HG02642 (cell line): ENCODE measurements around the gene DIAPH1.

ENCODE experiments used
- ATAC-seq: cut with Tn5 transposase; IDR thresholded peaks from one replicate; pipeline ENCODE4 v1.9.1; 2021; ENCODE audit warnings: mild to moderate bottlenecking; ENCODE audit not compliant: unreplicated experiment, poor library complexity

The DIAPH1 gene

DNA sequence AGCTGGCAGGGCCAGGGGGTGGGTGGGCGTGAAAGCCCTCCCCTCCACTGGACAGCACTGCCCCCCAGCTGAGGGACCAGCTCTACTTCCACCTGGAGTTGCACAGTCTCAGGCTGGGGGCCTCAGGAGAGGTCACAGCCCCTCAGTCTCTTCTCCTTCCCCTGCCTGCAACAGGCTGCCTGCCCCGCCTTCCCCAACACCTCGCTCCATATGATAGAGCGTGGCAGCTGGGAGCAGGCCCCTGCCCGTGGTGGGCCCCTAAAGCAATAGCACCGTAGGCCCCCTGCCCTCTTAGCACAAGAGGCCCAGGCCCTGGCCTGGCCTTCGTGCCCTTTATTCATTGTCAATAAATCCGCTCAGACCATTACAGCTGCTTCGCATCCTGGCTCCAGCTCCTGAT is 21.9 kb upstream of the DIAPH1 start:
- ATAC-seq: no peak

DNA sequence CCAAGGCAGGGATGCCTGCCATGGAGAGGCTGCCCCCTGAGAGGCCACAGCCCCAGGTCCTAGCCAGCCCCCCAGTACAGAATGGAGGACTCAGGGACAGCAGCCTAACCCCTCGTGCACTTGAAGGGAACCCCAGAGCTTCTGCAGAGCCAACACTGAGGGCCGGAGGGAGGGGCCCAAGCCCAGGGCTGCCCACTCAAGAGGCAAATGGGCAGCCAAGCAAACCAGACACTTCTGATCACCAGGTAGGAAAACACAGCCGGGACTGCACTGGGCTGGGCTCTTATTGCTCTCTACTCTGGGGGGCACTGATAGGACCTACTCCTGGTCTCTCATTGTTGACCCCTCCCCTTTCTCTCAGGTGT is 21.2 kb upstream of the DIAPH1 start:
- ATAC-seq: no peak

DNA sequence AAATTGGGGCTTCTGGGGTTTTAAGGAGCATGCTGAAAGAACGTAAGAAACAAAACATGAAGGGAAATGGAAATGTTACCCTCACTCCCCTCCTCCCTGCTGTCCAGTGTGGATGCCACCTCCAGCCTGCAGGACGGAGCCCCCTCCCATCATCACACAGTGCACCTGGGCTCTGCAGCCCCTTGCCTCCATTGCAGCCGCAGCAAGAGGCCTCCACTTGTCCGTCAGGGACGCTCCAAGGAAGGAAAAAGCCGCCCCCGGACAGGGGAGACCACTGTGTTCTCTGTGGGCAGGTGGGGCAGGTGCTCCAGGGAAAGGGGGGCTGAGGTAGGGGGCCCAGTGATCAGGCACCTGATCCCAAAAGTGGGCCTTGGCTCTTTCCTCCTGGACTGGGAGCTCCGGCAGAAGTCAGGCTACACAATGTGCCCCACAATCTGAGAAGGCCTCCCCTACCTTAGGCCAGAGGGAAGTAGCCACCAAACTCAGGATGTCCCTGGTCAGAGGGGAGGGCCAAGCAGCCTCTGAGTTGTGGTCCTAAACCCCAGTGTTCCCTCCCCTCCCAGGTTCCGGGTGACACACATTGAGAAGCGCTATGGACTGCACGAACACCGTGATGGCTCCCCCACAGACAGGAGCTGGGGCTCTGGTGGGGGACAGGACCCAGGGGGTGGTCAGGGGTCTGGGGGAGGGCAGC is 20.7 kb upstream of the DIAPH1 start:
- ATAC-seq: no peak

DNA sequence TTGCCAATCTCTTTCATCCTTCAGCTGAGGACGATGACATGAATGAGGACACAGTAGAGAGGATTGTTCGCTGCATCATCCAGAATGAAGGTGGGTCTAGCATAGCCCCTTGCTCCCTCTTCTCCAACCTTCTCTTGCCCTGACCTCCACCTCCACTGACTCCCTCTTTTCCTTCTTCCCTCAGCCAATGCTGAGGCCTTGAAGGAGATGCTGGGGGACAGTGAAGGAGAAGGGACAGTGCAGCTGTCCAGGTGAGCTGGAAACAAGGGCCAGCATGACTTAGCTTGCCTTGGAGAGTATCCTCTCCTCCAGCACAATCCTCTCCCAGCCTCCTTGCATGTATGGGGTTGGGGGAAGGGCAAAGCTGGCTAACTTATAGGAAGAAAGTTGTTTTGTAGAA is 20.0 kb upstream of the DIAPH1 start:
- ATAC-seq: no peak

DNA sequence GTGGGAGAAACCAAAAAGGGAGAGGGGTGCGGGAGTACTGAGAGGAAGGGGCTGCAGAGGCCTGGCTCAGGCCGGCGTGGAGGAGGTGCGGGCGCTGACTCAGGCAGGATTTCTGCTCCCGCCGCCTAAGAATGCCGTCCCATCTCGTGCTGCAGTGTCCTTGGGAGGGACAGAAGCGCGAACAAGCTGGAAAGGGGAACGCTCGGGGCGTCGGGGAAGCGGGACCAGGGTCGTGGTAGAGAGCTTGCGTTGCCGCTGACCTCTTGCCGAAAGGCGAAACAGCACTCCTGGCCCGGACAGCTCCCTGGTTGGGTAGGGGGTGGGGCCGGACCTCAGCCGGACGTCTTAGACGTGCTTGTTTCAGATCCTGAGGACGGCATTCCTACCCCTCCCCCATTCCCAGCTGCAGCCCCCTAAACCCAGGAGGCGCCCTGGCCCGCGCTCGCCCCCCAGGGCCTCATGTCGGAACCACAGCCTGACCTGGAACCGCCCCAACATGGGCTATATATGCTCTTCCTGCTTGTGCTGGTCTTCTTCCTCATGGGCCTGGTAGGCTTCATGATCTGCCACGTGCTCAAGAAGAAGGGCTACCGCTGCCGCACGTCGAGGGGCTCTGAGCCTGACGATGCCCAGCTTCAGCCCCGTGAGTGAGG is 19.1 kb upstream of the DIAPH1 start:
- peak; percentile 35 for ATAC-seq

DNA sequence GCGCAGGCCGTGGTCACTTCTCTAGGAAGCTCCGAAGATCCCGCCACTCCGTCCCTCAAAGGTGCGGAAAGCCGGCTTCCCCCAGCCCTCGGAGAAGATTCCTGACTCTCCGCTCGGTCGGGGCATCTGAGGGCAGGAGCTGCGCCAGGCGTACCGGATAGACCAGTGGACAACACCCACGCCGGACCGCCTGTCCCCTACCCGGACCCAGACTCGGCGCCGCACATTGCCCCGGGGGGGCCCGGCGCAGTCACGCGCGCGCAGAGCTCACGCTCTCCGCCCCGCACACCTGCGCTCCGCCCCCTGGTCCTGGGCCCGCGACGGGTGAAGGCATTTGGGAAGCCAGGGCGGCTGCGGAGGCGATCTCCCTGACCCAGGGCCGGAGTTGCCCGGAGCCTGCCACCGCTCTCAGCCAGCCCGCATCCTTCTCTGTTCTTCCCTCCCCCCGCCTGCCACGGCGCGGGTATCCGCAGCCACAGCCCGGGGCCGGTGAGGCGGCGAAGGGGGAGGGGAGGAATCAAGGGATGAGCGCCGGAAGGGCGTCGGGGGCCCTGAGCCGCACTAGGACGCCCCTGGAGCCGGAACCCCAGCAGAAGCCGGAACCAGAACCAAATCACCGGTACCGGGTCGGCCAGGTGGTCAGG is 18.4 kb upstream of the DIAPH1 start:
- ATAC-seq: peak; percentile 36

DNA sequence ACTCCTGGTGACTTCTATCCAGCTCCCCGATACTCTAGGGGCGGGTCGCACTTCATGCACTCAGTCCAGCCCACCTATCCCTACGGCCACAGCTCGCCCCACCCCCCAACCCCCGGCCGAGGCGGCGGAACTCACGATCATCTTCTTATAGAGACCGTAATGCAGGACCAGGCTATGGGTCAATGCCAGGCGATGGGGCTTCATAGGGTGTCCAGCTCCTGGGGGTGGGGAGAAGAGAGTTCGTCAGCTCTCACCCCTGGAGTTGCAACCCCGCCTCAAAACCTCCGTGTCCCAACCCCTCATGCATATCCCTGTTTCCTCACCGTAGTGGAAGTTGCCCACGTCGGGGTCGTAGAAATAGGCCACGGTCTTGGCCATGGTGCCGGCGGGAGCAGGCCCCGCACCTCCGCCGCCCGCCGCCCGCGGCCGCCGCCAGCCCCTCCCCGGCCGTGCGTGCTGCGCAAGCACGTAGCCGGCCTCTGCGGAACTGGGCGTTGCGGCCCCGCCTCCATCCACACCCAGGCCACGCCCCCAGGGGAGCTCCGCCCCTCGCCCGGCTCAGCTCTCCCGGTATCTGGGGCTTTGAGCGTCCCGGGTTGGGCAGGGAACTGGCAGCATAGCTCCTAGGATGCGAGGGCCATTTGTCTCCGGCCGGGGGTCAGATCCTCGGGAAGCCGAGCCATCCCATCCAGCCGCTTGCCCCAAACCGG is 17.8 kb upstream of the DIAPH1 start, which contains the start of the genes HDAC3 and RELL2:
Gene HDAC3, minus strand, starts transcription at position 437 of the 710 bp plus-strand sequence. Its CDS starts 59 bp downstream, at position 378.
Gene RELL2, plus strand, starts transcription at position 585 of the 710 bp plus-strand sequence. CDS start 1,229 bp downstream, outside the sequence.
- peak; percentile 79 for ATAC-seq

DNA sequence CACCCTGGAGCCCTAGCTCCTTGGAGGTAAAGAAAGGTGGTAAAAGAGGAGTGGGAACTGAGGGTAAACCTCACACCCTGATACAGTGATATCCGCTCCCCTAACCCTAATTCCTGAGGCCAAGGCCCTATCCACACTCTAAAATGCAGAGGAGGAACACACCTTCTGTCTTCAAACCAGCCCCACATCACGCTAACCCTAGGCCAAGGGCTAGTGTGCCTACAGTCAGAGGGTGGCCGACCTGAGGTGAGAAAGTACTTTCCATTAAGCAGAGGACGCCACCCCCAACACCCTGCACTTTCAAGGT is 17.3 kb upstream of the DIAPH1 start:
- no peak for ATAC-seq

DNA sequence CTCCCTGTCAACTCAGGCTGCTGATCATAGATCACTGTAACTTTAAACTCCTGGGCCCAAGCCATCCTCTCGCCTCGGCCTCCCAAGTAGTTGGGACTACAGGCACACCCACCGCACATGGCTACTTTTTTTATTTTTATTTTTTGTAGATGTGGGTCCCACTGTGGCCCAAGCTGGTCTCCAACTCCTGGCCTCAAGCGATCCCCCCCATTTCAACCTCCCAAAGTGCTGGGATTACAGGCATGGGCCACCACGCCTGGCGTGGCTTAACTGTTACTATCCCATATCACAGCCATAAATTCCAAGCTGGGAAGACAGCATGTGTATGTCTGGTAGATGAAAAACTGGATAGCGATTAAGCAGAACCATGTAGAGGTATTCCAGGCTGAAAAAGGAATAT is 16.8 kb upstream of the DIAPH1 start:
- no peak for ATAC-seq

DNA sequence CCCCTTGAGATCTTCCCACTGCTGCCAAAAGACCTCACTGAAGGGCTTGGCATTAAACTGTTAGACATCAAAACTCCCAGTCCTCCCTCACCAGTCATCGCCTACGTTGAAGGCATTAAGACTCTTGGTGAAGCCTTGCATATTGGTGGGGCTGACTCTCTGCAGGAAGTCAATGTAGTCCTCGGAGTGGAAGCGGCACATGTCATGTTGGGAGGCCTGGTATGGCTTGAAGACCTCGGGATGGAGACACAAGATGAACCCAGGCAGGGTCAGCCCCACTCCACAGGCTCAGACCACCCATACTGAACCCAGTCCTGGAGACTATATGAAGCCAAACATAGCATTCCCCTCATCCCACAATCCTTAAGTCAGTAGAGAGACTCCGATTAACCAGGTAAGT is 15.9 kb upstream of the DIAPH1 start:
- no peak for ATAC-seq

DNA sequence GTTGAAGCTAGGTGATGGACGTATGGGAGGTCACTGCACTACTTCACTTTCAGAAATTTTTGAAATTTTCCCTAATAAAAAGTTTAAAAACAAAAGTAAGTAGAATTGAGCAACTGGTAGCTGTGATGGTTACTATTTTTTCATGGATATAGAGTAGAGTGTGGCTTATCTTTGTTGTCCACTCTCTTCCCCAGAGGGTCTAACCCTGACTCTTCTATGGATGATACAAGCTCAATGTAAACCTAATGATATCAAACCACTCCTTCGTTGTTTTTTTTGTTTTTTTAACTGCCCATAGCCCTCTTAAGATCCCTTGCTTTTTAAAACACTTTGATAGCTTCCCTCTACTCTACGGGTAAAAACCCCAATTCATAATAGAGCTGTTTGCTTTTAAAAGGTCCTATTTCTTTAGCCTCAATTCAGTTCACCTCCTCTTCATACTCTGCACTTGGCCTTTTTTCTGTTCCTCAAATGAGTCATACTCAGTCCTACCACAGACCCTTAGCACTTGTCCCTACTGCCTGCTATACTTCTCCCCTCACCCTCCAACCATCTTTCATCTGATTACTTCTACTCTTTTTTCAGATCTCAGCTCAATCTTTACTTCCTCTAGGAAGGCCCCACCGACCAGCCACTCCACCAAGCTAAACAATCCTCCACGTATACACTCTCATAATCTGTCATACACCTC is 15.2 kb upstream of the DIAPH1 start:
- ATAC-seq: peak; percentile 51

DNA sequence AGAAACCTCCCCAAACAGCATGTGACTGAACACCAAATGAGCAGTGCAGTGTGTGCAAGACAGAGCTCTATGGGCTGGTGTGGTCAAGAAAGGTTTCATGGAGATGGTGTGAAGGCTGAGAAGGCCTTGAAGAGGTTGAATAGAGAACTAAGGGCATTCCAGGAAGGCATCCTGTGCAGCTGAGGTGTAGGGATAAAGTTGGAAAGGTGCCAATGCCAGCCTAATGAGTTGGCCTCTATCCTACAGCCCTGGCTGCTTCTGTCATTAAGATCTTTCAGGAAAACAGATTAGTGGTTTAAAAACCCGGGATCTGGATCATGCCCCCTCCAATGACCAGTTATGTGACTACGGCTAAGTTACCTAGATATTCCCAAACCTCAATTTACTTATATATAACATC is 13.8 kb upstream of the DIAPH1 start:
- ATAC-seq: no peak

DNA sequence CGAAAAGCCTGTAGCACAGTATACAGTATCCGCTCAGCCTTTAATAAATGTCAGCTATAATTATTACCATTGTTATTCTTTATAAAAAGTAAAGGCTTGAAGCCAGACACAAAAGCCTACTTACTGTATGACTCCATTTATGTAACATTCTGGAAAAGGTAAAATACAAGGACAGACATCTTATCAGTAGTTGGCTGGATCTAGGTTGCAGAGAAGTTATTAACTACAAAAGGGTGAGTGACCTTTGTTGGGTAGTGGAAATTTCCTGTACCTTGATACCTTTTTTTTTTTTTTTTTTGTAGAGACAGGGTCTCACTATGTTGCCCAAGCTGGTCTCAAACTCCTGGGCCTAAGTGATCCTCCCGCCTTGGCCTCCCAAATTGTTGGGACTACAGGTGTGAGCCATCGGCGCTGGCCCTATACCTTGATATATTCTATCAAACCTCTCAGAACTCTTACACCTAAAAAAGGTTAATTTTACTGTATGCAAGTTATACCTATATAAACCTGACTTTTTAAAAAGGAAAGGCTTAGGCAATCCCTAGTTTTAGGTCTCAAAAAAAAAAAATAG is 11.9 kb upstream of the DIAPH1 start:
- ATAC-seq: no peak

DNA sequence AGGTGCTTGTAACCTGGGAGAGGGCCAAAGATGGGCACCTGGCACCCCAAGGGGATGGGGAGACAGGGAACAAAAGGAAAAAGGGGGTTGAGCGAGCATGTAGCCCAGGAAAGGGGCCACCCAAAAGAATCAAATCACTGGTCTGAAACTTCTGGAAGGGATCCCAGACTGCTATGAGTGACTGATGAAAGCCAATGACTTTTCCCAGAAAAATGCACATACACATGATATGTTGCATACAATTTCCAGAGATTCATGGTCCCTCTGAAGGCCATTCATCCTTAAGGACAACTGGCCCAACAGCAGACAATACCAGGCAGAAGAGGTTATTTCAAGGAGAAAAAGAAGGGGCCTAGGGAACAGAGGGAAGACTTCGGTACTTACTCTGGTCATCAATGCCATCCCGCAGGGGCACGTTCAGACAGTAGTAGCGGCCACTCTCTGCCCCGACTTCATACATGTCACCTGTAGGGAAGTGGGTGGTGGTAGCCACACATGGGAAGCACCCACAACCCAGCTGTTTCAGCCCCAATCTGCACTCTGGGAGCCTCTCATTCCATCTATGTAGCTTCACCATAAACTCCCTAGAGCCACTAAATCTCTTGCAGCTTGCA is 9.5 kb upstream of the DIAPH1 start:
- ATAC-seq: no peak

DNA sequence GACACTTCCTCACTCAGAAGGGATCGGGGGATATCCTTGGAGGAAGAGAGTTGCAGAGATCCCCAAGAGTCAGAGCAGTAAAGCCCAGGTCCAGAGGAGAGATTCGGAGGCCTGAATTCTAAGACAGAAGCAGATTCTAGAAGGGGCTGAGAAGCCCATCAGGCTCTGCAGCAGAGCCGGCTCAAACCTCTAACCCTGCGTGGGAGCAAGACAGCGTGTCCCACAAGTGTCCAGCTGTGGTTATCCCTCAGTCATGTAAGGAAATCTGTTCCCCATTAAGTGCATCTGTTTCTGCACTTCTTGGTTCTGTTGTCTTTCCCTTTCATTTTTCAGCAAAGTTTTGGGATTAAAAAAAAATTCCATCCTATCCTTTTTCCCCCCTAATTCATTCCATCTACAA is 4.8 kb upstream of the DIAPH1 start:
- ATAC-seq: no peak

DNA sequence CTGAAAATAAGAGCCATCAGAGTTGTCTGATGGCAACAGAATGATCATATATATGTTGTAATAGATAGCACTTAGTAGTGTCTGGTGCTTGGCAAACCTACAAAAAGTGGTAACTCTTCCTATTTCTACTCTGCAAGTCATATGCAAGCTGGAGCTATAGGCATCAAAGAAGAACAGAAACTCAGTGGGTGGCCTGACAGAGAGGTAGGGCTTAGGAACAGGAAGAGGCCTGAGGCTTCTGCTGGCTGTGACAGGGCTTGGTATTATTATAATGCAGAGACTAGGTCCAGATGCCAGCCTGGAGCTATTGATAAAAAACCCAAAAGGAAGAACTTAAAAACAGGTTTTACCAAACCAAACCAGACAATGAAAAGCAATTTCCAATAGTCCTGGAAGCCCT is 4.4 kb upstream of the DIAPH1 start:
- ATAC-seq: peak; percentile 39

DNA sequence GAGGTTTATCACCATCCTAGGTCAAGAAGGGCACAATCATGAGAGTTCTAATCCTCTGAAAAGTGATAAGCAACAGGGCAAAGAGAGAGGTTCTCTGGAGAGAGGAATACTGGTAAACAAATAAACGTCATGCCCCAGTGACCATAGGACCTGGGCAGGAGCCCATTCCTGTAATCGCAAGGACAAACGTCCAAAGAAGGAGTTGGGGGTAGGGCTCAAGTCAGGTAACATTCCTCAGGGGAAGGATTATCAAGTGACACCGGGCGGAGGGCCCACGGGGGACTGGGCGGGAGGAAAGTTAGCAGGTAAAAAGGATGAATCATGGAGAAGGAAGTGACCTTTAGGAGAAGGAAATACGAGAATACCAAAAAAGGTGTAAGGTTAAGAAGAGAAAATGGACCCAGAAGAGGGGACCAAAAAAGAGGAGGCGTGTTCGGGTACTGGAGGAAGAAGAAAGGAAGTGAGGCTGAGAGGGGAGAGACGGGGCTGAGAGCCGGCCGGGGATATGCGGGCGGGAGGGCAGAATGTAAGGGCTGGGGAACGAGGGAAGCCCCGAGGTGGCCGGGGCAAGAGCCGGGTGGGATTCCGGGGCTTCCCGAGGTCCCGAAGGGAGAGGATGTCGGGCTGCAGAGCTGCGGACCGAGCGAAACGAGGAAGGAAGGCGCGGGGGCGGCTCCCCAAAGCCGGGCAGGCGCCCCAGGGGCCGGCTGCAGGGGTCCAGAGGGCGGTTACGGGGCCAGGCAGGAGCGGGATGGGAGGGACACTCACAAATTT is 583 bp downstream of the DIAPH1 start:
- peak; percentile 35 for ATAC-seq

DNA sequence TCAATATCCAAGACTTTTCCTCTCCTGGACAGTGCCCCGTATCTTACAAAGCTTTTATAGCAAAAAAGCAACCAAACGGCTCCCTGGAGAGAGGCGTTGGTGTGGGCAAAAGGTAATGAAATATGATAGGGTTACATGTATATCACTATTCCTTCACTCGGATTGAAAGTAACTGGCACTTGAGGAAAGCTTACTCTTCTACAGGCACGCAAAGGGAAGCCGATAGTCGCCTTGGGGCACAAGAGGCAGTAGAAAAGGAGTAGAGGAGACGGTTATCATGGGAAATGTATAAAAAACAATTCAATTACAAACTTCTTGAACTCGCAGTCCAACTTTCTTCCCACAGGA is 1.1 kb downstream of the DIAPH1 start:
- ATAC-seq: no peak

DNA sequence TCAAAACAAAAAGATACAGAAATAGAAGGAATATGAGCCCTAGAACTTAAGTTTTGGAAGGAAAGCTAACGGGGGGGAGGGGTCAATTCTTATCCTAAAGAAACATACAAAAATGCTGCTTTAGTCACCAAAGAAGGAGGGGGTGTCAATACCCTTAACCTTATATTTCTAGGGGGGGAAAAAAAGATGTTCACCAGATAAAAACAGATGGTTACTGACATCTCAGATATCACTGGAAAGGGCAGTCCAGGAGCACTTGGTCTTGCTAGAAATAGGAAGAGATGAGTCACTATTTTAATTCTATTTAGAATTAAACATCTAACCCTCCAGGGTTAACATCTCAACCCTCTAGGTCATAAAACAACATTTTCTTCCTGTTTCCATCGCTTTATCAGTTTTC is 1.7 kb downstream of the DIAPH1 start:
- ATAC-seq: no peak
